NCI-H2171 treated with DMSO at 0.1 percent for 48 hours (cell line): Measurements from ENCODE around the gene AADAC.
"Not testable (repeated sequence)": the region's sequence is repeated elsewhere in the genome, so short reads cannot be mapped to it uniquely, and the experiment has no call there.

Experiments
- DNase-seq: peaks from one replicate; lab custom pipeline; 2025; lab: John Stamatoyannopoulos, UW

AADAC gene

DNA sequence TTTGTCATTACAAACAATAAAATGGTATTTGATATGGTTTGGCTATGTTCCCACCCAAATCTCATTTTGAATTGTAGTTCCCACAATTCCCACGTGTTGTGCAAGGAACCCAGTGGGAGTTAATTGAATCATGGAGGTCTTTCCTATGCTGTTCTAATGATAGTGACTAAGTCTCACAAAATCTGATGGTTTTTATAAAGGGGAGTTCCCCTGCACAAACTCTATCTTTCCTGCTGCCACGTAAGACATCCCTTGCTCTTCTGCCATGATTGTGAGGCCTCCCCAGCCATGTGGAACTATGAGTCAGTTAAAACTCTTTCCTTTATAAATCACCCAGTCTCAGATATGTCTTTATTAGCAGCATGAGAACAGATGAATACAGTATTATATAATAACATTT is 15.4 kb upstream of the AADAC start:
- no peak for DNase-seq

DNA sequence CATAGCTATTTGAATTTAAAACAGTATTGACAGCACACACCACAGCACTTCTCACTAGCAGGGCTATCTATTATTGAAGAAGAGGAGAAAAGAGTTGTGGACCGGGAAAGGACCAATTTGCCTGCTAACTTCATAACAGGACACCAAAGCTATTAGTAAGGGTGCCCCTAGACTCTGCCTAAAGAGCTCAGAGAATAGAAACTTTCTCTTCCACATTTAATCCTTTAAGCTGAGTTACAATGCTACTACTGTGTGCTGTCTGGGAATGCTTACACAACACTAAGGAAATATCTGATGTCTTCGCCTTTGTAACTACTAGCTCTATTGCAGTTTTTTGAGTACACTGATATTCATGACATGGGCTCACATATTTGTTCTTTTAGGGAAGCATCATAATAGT is 13.5 kb upstream of the AADAC start:
- no peak for DNase-seq

DNA sequence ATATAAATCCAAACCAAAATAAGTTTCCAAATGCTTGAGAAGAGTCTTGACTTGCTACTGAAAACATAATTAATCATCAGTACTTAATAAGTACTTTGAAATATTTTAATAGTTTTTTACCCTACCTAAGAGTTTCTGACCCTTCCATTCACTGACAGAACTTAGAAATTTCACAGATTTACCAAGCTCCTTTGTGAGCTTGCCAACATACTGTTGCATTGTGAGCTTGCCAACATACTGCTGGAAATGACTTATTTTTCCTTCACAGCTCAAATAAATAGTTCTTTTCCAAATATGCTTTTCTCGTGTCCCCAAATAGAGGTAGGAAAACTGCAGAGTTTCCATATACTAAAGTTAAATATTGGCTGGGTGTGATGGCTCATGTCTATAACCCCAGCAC is 9.6 kb upstream of the AADAC start:
- DNase-seq: no peak

GRCh38 chr3:151806838-151807237 is 7.1 kb upstream of the AADAC start:
- no peak for DNase-seq

DNA sequence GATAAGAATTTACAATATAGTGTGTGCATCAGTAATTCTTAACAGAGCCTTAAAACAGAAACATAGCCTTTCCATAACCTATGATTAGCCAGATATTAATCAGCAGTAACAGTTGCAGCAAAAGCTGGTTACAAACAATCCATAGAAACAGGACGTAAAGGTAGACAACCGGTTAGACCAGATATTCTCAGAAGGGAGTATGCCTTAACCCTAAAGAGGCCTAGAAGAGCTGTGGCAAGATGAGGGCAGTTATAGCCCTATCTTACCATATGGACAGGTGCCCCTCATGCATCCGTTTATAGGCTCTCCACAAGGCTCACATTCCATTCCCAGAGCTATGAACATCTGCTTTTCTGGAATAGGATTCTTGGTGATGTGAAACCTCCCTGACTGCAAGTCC is 5.0 kb upstream of the AADAC start:
- DNase-seq: not testable (repeated sequence)

DNA sequence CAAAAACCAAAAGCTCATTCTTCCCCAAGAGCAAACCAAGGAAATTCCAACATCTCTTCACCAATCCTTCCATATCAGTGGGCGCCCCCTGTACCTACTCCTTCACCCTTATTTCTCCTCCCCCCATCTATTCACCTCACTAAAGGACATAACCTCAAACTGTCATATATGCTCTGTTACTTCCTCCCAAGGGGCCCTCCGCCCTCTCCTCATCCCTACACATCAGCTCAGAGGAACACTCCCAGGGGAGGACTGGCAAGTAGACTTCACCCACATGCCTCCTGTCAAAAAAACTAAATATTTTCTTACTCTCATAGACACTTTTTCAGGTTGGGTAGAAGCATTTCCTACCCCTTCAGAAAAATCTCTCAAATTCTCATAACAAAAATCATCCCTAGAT is 2.4 kb upstream of the AADAC start:
- DNase-seq: no peak

DNA sequence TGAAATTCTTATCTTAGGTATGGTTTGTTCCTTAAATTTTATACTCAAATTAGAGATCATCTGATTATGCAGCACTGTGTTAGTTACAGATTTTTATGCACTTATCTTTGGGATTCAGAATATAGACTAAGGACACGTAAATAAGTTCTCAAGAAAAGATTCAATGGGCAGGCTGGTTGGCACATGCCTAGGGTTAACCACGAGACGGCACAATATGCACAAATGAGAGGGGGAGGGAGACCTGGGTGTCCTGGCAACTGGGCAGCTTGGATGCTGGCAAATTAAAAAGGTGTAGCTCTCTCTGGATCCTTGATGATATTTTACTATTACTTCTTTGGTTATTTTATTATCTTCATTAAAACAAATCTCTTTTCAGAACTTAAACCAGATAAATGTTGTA is 672 bp downstream of the AADAC start:
- no peak for DNase-seq

- no peak for DNase-seq
Observed at GRCh38 chr3:151816091-151816604, 2.2 kb downstream of the AADAC start.

DNA sequence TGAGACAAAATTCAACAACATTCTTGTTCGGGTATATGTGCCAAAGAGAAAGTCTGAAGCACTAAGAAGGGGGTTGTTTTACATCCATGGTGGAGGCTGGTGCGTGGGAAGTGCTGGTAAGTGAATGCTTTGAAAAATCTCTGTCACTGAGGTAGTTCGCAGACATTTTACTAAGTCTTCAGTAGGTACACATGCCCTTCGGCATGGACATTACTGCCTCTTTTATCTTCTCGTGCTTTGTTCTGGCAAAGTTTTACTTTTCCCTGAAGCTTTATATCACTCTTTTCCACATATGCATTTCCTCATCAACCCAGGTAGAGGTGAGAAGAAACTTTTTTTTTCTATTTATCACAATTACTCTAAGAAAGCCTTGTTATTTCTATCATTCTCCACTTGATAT is 3.6 kb downstream of the AADAC start:
- no peak for DNase-seq

DNA sequence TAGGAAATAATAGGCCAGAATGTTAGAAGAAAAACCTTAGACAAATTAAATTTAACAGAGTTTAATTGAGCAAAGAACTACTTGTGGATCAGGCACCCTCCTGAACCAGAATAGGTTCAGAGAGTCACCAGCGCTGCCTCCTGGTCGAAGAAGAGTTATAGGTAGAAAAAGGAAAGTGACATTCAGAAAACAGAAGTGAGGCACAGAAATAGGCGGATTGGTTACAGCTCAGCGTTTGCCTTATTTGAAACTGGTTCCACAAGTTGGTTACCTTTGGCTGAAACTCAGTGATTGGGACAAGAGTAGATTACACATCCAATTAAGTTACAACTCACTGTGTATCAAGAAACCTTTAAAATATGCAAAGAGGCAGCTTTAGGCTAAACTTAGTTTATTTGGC is 4.4 kb downstream of the AADAC start:
- DNase-seq: no peak

- DNase-seq: no peak
Observed at GRCh38 chr3:151819910-151820309, 6.0 kb downstream of the AADAC start.

DNA sequence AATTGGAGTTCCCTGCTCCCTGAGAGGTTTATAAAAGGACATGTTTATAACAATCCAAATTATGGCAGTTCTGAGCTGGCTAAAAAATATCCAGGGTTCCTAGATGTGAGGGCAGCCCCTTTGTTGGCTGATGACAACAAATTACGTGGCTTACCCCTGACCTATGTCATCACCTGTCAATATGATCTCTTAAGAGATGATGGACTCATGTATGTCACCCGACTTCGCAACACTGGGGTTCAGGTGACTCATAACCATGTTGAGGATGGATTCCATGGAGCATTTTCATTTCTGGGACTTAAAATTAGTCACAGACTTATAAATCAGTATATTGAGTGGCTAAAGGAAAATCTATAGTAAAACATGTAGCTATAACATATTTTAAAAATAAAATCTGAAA is 13.9 kb downstream of the AADAC start:
- DNase-seq: no peak

DNA sequence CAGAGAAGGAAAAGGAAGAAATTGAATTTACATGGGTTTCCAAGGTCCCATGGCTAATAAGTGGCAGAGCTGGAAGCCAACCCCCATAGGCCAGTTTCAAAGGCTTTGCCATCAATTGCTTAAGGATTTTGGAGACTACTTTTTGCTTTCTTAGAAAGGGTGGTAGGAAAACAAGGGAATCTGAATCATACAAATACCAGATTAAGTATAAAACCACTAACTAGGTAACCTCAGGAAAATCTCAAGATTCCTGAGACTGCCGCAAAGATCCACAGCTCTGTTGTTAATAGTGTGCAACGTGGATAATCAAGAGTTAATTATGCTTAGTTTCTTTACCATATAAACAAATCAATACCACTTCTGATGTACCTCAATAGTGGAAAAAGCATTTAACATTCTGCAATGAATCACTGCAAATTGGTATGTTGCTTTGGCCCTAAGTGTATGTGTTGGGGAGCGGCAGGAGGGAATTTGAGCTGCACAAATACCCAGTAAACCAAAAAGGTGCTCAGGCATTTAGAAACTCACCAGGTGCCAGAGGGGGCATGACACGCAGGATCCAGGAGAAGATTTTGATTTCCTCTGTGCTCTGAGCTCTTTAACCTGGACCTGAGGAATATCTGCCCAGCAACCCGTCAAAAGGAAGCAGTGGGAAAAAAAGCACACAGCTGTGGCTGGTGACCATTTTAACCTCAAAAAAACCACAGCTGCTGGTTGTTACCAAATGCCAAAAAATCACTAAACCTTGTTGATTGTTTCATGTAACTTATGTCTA is 22.0 kb downstream of the AADAC start:
- peak; percentile 15 for DNase-seq

- DNase-seq: peak; percentile 82
Observed at GRCh38 chr3:151837057-151837456, 23.1 kb downstream of the AADAC start.

DNA sequence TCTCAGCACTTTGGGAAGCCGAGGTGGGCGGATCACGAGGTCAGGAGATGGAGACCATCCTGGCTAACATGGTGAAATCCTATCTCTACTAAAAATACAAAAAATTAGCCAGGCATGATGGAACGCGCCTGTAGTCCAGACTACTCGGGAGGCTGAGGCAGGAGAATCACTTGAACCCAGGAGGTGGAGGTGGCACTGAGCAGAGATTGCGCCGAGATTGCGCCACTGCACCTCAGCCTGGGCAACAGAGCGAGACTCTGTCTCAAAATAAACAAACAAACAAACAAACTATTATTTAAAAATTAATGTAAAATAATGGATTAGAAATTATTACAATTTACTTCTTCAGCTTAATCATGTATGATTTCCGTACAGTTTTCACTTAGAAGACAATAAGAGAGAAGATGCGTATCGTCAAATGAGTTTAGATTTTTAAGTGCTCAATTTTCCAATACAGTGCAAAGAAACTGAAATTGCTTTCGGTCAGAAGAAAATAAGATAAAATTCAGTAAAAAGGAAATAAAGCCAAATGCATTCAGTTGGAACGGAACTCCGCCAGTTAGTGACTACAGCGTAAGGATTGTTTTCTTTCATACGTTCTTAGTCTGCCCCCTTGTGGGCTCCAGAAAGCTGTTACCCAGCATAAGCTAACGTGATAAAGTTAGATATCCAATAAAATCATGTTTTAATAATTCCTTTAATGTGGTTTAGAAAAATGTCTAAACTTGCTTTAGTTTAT is 24.8 kb downstream of the AADAC start:
- peak; percentile 75 for DNase-seq

- peak; percentile 48 for DNase-seq
Observed at GRCh38 chr3:151839313-151839631, 25.4 kb downstream of the AADAC start.

GRCh38 chr3:151841801-151842200 is 27.9 kb downstream of the AADAC start:
- no peak for DNase-seq

DNA sequence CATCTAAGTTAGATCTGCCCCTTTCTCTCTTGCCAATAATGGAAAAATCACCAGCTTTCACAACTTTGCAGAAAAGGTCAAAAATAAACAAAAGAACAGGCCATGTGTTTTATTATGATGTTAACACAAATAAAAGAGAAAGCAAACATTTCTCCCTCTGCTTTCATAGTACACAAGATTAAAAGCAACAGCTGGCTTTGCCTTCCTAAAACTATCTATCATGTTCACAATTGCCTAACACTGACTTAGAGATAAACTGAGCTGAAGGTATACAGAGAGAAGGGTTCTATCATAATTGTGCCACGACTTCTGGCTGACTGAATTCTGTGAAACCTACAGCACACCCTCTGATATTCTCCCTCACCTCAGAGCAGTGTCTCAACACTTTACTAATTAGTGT is 29.4 kb downstream of the AADAC start:
- DNase-seq: peak; percentile 11

DNA sequence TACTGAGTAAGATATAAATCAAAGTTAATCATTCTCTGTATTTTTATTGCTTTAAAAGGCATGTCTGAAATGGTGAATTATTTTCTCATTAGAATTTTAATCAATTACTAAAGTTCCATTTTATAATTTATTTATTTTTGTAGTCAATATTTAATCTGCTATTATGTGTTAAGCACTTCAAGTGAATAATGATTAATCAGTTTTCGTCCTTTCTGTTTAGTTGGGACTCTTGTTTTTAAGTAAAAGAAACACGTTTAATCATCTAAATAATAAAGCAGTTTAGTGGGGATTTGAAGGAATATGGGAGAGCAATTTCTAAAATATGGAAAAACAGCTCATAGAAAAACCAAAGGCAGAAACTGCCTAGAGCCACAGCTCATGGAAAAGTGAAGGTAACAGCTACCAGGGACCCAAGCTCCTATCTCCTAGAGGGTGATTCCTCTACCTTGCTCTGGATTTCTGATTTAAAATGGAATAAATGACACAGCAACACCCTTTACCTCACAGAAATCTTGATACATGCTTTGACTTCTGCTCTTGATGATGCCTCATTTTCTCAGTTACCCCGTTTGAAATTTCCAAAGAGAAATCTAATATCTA is 31.5 kb downstream of the AADAC start:
- no peak for DNase-seq

GRCh38 chr3:151850065-151850464 is 36.1 kb downstream of the AADAC start:
- not testable (repeated sequence) for DNase-seq

DNA sequence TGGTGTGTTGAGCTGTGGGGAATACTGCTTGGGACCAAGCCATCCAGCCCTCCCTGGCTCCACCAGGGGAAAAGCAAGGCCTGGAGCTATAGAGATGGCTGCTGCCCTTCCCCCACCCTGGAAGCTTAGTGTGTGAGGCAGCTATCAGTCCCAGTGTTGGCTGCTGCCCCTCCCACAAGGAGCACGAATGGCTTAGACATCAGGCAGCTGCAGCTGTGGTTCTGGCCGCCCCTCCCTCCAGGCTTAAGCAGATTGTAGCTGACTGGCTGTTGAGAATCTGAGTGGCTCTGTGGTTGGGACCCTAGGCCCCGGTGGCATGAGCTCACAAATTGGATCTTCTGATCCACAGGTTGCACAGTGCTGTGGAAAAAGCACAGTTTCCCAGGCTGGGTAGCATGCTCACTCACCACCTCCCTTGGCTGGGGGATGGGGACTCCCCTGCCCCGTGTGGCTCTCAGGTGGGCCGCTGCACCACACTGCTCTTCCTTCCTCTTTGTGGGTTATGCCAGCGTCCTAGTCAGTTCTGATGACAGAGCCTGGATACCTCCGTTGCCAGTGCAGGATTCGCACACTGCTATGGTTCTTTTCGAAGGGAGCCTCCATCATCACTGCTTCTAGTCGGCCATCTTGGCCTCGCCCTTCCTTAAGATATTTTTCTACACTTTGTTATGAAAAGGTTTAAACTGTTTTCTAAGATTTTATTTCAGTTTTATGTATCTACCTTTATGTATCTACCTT is 38.3 kb downstream of the AADAC start:
- no peak for DNase-seq

DNA sequence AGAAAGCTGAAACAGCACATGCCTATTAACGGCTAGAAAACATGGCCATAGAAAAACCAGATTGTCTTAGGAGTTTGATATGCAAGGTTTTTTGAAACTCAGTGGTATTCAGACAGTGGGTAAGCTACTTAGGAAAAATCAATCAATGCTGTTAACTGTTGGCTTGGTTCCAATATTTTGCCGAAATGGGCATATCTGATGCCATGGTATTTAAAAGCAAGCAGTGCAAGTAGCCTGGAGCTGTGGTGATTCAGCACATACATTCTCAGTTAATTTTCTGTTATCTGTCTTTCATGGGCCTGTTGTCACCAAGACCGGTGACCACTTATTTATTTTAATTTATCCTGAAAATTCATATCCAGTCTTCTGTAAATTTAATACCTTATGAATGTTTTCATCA is 42.2 kb downstream of the AADAC start:
- peak; percentile 19 for DNase-seq
